ENCODE data around the gene UST. TPM values are rescaled to one million over a fixed set of nuclear protein-coding genes. Genes with fewer than 3 reads are reported as not detected.
A peak's percentile ranks its signal among the peaks of the same experiment; 100 is the strongest.

The UST gene
- total and polyA plus RNA-seq, 9 of the 15 experiments (the other 6 are each of a cell fraction or from before 2014, with no cell fraction given) = 0.04 to 0.10 TPM; not detected in 7

- intact Hi-C loops (cut with micrococcal nuclease) (no loop called here), in situ Hi-C loops (cut with MboI) (no loop called here)
- Histone ChIP-seq H3K79me2 (ENCODE audit: control insufficient read depth, insufficient read depth, low read length) (no peaks in the 10 kb centered on the region), H3K9ac (ENCODE audit: insufficient read depth in 1 of 2, low read depth in 2 of 2, low read length in 2 of 2) (no peak overlapping the region), H4K20me1 (replicated peaks; ENCODE audit: control insufficient read depth, insufficient read depth, low read length) (no peaks in the 10 kb centered on the region), H3K27ac (ENCODE audit: extremely low read depth, low read depth, low read length) (no peak overlapping the region), H3K9me1 (ENCODE audit: control insufficient read depth, insufficient read depth, low read length) (no peaks in the 10 kb centered on the region), H3K4me3 (no peak overlapping the region), H3K36me3 (ENCODE audit: control insufficient read depth, insufficient read depth, low read length) (no peaks in the 10 kb centered on the region), H3K4me2 (ENCODE audit: insufficient read depth, low read length) (no peak overlapping the region), H3K4me1 (replicated peaks in 1 of 2; ENCODE audit: control insufficient read depth in 2 of 2, insufficient read depth in 2 of 2, low read length in 2 of 2) (no peaks in the 10 kb centered on the region; a peak in 1 of 5 replicates), H3K9me3 (replicated peaks; ENCODE audit: control insufficient read depth, insufficient read depth, low read depth, low read length) (no peaks in the 10 kb centered on the region; the same call in 1 of the 2 replicates), H2AFZ (ENCODE audit: low read depth, low read length) (no peak overlapping the region), H3K27me3 (ENCODE audit: control insufficient read depth in 2 of 2, insufficient read depth in 2 of 2, low read length in 2 of 2) (no peaks in the 10 kb centered on the region)
- BruUV-seq (replicated peaks) = no TSS peak
- no peak for TF ChIP-seq GATA2 (CRISPR knock-in tag; IDR thresholded peaks at IDR 0.05)
- TF ChIP-seq ESRRA (IDR thresholded peaks at IDR 0.05; ENCODE audit: borderline replicate concordance, low read depth) = 0 out of 2 replicates have a peak, but pooled peaks have one; percentile 15
- 8% methylated on average over 1 of the region's 1 CpG for WGBS (ENCODE audit: insufficient coverage, low coverage, missing lambda C conversion rate)
- ATAC-seq (no peak), FAIRE-seq (no peak), DNase-seq (ENCODE audit: extremely low read depth in 1 of 4, low spot score in 3 of 4) (no peak)
- CTCF ChIA-PET (ENCODE audit: low intra/inter-chr PET ratio) = no interaction called here
- POLR2A ChIA-PET = interaction anchor here (0.5 kb wide), 1 partner anchor 74 kb away, joined by 4 read pairs; no protein-coding TSS in a partner anchor
These were observed 349.0 kb downstream of the UST start for GRCh38 chr6:149095842-149096241.

- Histone ChIP-seq H3K9me1 (ENCODE audit: control insufficient read depth, insufficient read depth, low read length) (no peaks in the 10 kb centered on the region), H4K20me1 (replicated peaks; ENCODE audit: control insufficient read depth, insufficient read depth, low read length) (no peaks in the 10 kb centered on the region), H3K36me3 (ENCODE audit: control insufficient read depth, insufficient read depth, low read length) (no peaks in the 10 kb centered on the region), H3K27me3 (ENCODE audit: control insufficient read depth in 2 of 2, insufficient read depth in 2 of 2, low read length in 2 of 2) (no peaks in the 10 kb centered on the region), H3K9me3 (replicated peaks; ENCODE audit: control insufficient read depth, insufficient read depth, low read depth, low read length) (no peaks in the 10 kb centered on the region; the same call in 1 of the 2 replicates), H3K4me3 (no peak overlapping the region), H3K4me2 (ENCODE audit: insufficient read depth, low read length) (no peak overlapping the region), H3K79me2 (ENCODE audit: control insufficient read depth, insufficient read depth, low read length) (no peaks in the 10 kb centered on the region), H2AFZ (ENCODE audit: low read depth, low read length) (no peak overlapping the region), H3K9ac (ENCODE audit: insufficient read depth in 1 of 2, low read depth in 2 of 2, low read length in 2 of 2) (no peak overlapping the region), H3K4me1 (replicated peaks in 1 of 2; ENCODE audit: control insufficient read depth in 2 of 2, insufficient read depth in 2 of 2, low read length in 2 of 2) (no peaks in the 10 kb centered on the region; a peak in 1 of 5 replicates), H3K27ac (ENCODE audit: extremely low read depth, low read depth, low read length) (no peak overlapping the region)
- no peak for ATAC-seq
- no TSS peak for BruUV-seq (replicated peaks)
- intact Hi-C loops (cut with micrococcal nuclease) (no loop called here), in situ Hi-C loops (cut with MboI) (no loop called here)
- no peak for DNase-seq (ENCODE audit: extremely low read depth in 1 of 4, low spot score in 3 of 4)
- ChIA-PET CTCF (ENCODE audit: low intra/inter-chr PET ratio) (no interaction called here), POLR2A (no interaction called here)
- FAIRE-seq = no peak
- 7% methylated on average over 2 of the region's 2 CpGs for WGBS (ENCODE audit: insufficient coverage, low coverage, missing lambda C conversion rate)
- no peak for TF ChIP-seq NCOA2 (IDR thresholded peaks at IDR 0.05; ENCODE audit: partially characterized antibody in 2 of 2)
- no peak for TF ChIP-seq GTF2B (IDR thresholded peaks at IDR 0.05; ENCODE audit: extremely low read depth, insufficient read length)
- no peak for TF ChIP-seq PBX2 (CRISPR knock-in tag; IDR thresholded peaks at IDR 0.05; ENCODE audit: low read depth)
- no peak for TF ChIP-seq PBX2 (tag; conservative IDR thresholded peaks at IDR 0.05; ENCODE audit: low read depth)
- no peak for TF ChIP-seq ZBED1 (IDR thresholded peaks at IDR 0.05)
- TF ChIP-seq FOXA1 (IDR thresholded peaks at IDR 0.05; ENCODE audit: borderline replicate concordance) = no peak
- TF ChIP-seq MIER1 (IDR thresholded peaks at IDR 0.05; ENCODE audit: low read depth) = no peak
- no peak for TF ChIP-seq ZNF197 (CRISPR knock-in tag; IDR thresholded peaks at IDR 0.05; ENCODE audit: low read depth)
- no peak for TF ChIP-seq ZNF408 (CRISPR knock-in tag; IDR thresholded peaks at IDR 0.05; ENCODE audit: low read depth)
- no peak for TF ChIP-seq HBP1 (CRISPR knock-in tag; IDR thresholded peaks at IDR 0.05)
- TF ChIP-seq MTA2 (IDR thresholded peaks at IDR 0.05; ENCODE audit: low read depth) = no peak
These were observed 351.0 kb downstream of the UST start for GRCh38 chr6:149097794-149098193.
